T47D (cell line): ENCODE data around the gene ASXL1.

Source experiments
- DNase-seq, 2 experiments: peaks; one replicate each; pipeline versions ENCODE4 v3.0.0 to v3.0.0-alpha.2; 2011 to 2012; ENCODE audit warnings: low read depth in 1 of 2, low spot score in 1 of 2
- JUND ChIP-seq: IDR thresholded peaks from 2 replicates; pipeline ENCODE4 v1.6.1; 2012; ENCODE audit warnings: low read depth
- in situ Hi-C: cut with HindIII; loops from 2 replicates; pipeline ENCODE4 v1.10.0; 2016; ENCODE audit warnings: low sequenced_read_pairs, low pct_unique_long_range_greater_than_20kb

Gene ASXL1

GRCh38 chr20:32484958-32485769 lies 127.0 kb downstream of the ASXL1 start:
- no peak for TF ChIP-seq JUND
- DNase-seq: peak in 1 of 2 experiments; percentile 77
- in situ Hi-C loops: no loop called here

GRCh38 chr20:32485770-32486478 lies 127.8 kb downstream of the ASXL1 start:
- TF ChIP-seq JUND: no peak
- no peak for DNase-seq
- in situ Hi-C loops: no loop called here

- in situ Hi-C loops: no loop called here
- no peak for TF ChIP-seq JUND
Observed at GRCh38 chr20:32487381-32487780, 129.2 kb downstream of the ASXL1 start.

DNA sequence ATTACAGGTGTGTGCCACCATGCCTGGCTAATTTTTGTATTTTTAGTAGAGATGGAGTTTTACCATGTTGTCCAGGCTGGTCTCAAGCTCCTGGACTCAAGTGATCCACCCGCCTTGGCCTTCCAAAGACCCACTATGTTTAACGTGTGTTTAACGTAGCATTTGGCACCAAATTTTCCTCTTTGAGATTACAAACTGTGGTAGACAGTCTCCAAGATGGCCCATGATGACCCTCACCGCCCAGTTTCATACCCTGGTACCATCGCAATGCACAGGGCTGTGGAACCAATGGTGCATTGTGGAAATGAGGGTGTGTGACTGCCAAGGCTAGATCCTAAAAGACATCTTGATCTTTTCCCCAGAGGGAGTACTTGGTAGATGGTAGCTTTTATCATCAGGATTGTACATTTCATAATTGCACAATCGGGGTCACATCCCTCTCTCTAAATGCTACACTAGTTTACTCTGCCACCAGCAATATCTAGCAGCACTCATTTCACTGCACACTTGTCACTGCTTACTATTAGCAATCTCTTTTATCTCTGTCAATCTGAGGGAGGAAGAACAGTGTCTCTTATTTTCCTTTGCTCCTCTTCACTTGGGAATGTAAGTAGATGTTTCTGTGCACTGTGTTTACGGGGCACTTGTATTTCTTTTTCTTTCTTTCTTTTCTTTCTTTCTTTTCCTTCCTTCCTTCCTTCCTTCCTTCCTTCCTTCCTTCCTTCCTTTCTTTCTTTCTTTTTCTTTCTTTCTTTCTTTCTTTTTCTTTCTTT lies 130.1 kb downstream of the ASXL1 start:
- TF ChIP-seq JUND: no peak
- no peak for DNase-seq
- in situ Hi-C loops: no loop called here

More at GRCh38 chr20:32487381-32487780, 129.2 kb downstream of the ASXL1 start:
- no peak for DNase-seq
